HG03060 (cell line): ENCODE measurements around the gene NRN1L.
"Not testable (repeated sequence)": the region's sequence is repeated elsewhere in the genome, so short reads cannot be mapped to it uniquely, and the experiment has no call there.

Source experiments
- ATAC-seq: cut with Tn5 transposase; IDR thresholded peaks from one replicate; pipeline ENCODE4 v1.9.1; 2021; ENCODE audit warnings: low read depth, moderate number of reproducible peaks; ENCODE audit not compliant: unreplicated experiment

The NRN1L gene

GRCh38 chr16:67884684-67885083 is at the start of gene NRN1L:
Gene NRN1L (plus strand): TSS chr16:67884885. CDS start chr16:67884904, 19 bp downstream.
- ATAC-seq, result no peak

- ATAC-seq, result not testable (repeated sequence)
These were observed 47.5 kb upstream of the NRN1L start for GRCh38 chr16:67837190-67837589.

- no peak for ATAC-seq
These were observed 46.9 kb upstream of the NRN1L start for GRCh38 chr16:67837811-67838210.

- no peak for ATAC-seq
These were observed 43.4 kb upstream of the NRN1L start for GRCh38 chr16:67841198-67841815.

- peak; percentile 61 for ATAC-seq
These were observed 42.7 kb upstream of the NRN1L start, which contains the start of gene THAP11 for GRCh38 chr16:67841816-67842508. Gene THAP11 (plus strand): TSS chr16:67842320. CDS start chr16:67842555, 235 bp downstream.

GRCh38 chr16:67842509-67843342 is 42.0 kb upstream of the NRN1L start:
- no peak for ATAC-seq

GRCh38 chr16:67843343-67843765 is 41.3 kb upstream of the NRN1L start:
- no peak for ATAC-seq

- no peak for ATAC-seq
These were observed 40.2 kb upstream of the NRN1L start for GRCh38 chr16:67844497-67844896.

GRCh38 chr16:67845291-67846062 is 39.2 kb upstream of the NRN1L start:
- ATAC-seq, result no peak

GRCh38 chr16:67846063-67846319 is 38.7 kb upstream of the NRN1L start:
- ATAC-seq, result no peak

- ATAC-seq, result peak; percentile 37
These were observed 38.2 kb upstream of the NRN1L start, which contains the start of gene NUTF2 for GRCh38 chr16:67846320-67847063. Gene NUTF2 (plus strand): TSS chr16:67846933. CDS start chr16:67865131, 18,198 bp downstream.

- ATAC-seq, result peak; percentile 23
These were observed 37.4 kb upstream of the NRN1L start, which contains the start of gene CENPT for GRCh38 chr16:67847064-67847861. Gene CENPT (minus strand): TSS chr16:67847693. CDS start chr16:67833859, 13,834 bp downstream.

- no peak for ATAC-seq
These were observed 36.6 kb upstream of the NRN1L start for GRCh38 chr16:67848118-67848517.

GRCh38 chr16:67853670-67854069 is 31.0 kb upstream of the NRN1L start:
- ATAC-seq, result no peak

GRCh38 chr16:67855789-67856188 is 28.9 kb upstream of the NRN1L start:
- no peak for ATAC-seq

GRCh38 chr16:67856927-67857546 is 27.6 kb upstream of the NRN1L start:
- no peak for ATAC-seq

GRCh38 chr16:67857547-67858233 is 27.0 kb upstream of the NRN1L start:
- no peak for ATAC-seq

- no peak for ATAC-seq
These were observed 26.2 kb upstream of the NRN1L start for GRCh38 chr16:67858500-67858899.
